Spleen (tissue), 7 donors: ENCODE data around the gene ST7.

Experiments
- CTCF ChIP-seq, 11 experiments: fragments of 200-600 bp in 7 of 11; fragments of 450-650 bp in 4 of 11; sonication (generic) in 4 of 11; IDR thresholded peaks in 8 of 11; conservative IDR thresholded peaks in 3 of 11; 1 replicate in 7 of 11; 2 replicates in 4 of 11; pipeline versions ENCODE4 v1.4.0 to v1.8.0; 2016 to 2021; ENCODE audit warnings: antibody characterized with exemption in 11 of 11, inconsistent platforms in 4 of 11, mild to moderate bottlenecking in 1 of 11
- POLR2A ChIP-seq, 3 donors: fragments of 450-650 bp; IDR thresholded peaks; one replicate each; pipeline ENCODE4 v1.5.1; 2017; ENCODE audit warnings: antibody characterized with exemption in 3 of 3, mild to moderate bottlenecking in 1 of 3
- donor health status: DM: no; HTN: no; CAD: no; lungs with moderate emphysema.
- donor health status: DM: no; HTN: no; CAD: no.
- donor health status: DM: no; HTN: no; CAD: no.

GRCh38 chr7:117044664-117045063 is 91.4 kb downstream of the ST7 start:
- TF ChIP-seq CTCF (IDR thresholded peaks at IDR 0.05 in 8 of 11, conservative IDR thresholded peaks at IDR 0.05 in 3 of 11) (no peak), POLR2A (IDR thresholded peaks at IDR 0.05) (no peak)
